Suppressor macrophage treated with lipopolysaccharide for 4 hours (primary cell): ENCODE data around the gene FMN2.
"Not testable (repeated sequence)": the region's sequence is repeated elsewhere in the genome, so short reads cannot be mapped to it uniquely, and the experiment has no call there.

Experiments used
- DNase-seq: peaks from one replicate; pipeline ENCODE4 v3.0.0-alpha.2; 2020

Gene FMN2

GRCh38 chr1:240145120-240145519 lies 53.4 kb downstream of the FMN2 start:
- DNase-seq, result no peak

DNA sequence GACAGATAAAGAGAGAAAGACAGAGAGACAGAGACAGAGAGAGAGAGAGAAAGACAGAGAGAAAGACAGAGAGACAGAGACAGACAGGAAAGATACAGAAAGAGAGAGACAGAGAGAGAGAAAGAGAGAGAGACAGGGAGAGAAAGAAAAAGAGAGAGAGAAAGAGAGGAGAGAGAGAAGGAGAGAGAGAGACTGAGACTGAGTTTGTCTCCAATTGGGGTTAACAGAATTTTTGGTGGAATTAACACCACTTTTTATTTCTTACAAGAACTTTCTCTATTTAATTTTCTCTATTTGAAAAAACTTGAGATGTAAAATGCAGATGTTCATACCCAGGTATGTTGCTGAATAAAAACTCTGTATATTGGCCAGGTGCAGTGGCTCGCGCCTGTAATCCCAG lies 56.6 kb downstream of the FMN2 start:
- DNase-seq, result no peak

DNA sequence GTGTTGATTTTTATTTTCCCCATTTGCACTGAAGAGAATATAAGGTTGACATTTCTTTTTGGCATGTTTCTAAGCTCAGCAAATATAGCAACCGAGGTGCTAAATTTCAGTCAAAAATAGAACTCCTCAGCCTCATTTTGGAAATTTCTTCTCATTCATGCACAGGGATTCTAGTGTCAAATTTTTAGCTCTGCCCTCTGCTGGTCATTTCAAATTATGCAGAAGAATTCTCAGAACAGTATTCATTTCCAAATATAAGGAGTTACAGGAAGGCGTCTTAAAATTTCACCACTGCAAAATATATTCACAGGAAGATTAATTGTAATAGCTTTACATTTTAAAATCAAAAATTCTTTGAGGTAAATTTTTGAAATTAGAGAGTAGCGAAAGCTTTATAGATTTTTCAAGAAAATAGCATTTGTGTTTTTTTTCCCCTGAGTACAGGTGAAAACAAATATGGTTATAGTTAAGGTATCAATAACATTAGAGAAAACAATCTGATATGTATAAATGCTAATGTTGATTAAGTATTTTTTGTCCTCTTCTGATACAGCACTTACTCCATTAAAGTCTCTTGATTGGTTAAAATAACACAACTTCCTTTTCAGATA lies 57.9 kb downstream of the FMN2 start:
- peak; percentile 9 for DNase-seq

- DNase-seq, result no peak
Measured at GRCh38 chr1:240151136-240151735, 59.6 kb downstream of the FMN2 start.

- DNase-seq, result no peak
Measured at GRCh38 chr1:240152611-240153297, 61.1 kb downstream of the FMN2 start.

DNA sequence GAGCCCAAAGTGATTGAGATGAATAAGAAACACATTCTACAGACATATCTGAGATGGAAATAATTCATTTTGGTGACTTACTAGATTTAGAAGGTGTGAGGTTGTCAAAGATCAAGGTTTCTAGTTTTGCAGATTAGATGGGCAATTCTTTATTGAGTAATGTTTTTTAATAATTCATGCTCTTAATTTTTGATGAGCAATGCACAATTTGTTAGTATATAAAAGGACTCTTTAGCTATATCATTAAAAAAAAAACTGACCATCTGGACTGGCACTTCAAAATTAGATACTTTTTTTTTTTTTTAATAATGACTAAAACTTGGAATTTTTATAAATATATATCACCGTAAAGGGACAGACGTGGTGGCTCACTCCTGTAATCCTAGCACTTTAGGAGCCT lies 63.9 kb downstream of the FMN2 start:
- no peak for DNase-seq

DNA sequence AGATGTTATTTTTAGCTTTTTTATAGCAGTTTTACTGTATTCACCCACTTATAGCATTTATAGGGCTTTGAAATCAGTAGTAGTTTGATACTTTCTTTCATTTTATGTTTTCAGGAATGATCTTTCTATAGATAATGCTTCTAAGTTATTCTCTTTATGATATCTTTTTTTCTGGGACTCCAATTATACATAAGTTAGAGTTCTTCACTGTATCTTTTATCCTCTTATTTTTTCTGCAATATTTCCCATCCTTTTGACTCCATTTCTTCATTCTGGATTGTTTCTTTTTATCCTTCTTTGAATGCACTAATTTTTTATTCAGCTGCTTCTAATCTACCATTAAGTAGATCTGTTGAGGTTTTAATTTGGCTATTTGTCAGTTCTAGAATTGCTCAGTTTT lies 73.1 kb downstream of the FMN2 start:
- no peak for DNase-seq

GRCh38 chr1:240169188-240169587 lies 77.5 kb downstream of the FMN2 start:
- DNase-seq, result no peak

- DNase-seq, result no peak
Measured at GRCh38 chr1:240170266-240170665, 78.6 kb downstream of the FMN2 start.

DNA sequence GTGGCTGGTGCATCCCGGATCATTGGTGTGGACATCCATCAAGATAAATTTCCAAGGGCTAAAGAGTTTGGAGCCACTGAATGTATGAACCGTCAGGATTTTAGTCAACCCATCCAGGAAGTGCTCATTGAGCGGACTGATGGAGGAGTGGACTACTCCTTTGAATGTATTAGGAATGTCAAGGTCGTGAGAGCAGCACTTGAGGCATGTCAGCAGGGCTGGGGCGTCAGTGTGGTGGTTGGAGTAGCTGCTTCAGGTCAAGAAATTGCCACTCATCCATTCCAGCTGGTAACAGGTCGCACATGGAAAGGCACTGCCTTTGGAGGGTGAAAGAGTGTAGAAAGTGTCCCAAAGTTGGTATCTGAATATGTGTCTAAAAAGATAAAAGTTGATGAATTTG lies 79.1 kb downstream of the FMN2 start:
- DNase-seq, result no peak

DNA sequence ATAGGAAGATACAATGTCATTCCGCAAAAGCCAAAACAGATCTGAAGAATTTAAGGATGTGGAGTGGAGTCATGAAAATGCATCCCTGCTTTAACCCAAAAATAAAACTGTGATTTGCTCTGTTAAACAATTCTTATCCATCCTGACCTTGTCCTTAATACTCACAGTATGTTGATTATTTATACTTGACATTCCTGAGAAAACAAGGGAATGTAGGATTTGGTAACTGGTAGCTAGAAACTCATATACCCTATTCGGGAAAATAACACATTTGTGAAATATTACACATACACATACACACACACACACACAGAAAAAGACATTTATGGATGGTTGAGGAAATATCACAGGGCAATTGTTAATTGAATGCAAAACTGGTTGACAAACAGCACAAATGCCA lies 80.2 kb downstream of the FMN2 start:
- no peak for DNase-seq

- no peak for DNase-seq
Measured at GRCh38 chr1:240173836-240174235, 82.2 kb downstream of the FMN2 start.

DNA sequence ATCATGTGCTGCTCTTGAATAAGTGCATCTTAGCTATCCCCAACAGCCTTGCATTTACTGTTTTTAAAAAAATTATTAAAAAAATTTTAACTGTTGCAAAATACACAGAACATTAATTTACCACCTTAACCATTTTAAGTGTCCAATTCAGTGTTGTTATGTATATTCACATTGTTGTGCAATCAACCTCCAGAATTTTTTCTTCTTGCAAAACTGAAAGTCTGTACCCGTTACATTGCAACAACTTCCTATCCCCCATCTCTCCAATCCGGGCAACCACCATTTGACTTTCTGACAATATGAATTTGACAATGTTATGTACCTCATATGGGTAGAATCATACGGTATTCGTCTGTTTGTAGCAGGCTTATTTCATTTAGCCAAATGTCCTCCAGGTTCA lies 83.1 kb downstream of the FMN2 start:
- DNase-seq, result no peak

GRCh38 chr1:240178366-240178765 lies 86.7 kb downstream of the FMN2 start:
- DNase-seq, result no peak

DNA sequence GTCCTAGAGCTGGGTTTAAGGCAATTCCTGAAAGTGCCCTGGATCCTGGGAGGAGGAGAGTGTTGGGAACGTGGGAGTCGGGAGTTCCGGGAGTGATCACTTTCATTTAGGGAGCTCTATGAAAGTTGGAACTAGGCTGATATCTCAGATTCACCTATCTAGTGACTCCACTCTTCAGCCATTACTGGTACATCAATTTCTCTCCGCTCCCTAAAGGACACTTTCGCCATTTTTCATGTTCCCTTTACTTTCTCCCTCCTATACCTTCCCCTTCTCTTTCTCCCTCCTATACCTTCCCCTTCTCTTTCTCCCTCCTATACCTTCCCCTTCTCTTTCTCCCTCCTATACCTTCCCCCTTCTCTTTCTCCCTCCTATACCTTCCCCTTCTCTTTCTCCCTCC lies 93.0 kb downstream of the FMN2 start:
- DNase-seq, result not testable (repeated sequence)

DNA sequence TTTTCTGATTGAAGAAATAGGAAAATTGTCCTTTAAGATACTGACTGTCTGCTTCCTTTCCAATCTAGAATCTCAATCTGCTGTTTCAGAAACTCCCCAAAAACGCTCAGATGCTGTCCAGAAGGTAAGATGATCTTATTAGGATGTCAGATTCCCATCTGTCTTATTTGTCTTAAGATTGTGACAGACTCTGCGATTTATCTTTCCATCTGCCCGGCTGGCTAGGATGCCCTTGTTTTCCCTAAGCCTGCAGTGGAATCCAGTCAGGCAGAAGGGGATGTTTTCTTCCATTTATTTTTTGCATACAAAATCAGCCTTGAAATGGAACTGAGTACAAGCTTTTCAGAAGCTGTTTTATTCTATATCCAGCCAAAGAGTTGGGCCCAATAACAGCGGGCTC lies 96.5 kb downstream of the FMN2 start:
- DNase-seq, result no peak

DNA sequence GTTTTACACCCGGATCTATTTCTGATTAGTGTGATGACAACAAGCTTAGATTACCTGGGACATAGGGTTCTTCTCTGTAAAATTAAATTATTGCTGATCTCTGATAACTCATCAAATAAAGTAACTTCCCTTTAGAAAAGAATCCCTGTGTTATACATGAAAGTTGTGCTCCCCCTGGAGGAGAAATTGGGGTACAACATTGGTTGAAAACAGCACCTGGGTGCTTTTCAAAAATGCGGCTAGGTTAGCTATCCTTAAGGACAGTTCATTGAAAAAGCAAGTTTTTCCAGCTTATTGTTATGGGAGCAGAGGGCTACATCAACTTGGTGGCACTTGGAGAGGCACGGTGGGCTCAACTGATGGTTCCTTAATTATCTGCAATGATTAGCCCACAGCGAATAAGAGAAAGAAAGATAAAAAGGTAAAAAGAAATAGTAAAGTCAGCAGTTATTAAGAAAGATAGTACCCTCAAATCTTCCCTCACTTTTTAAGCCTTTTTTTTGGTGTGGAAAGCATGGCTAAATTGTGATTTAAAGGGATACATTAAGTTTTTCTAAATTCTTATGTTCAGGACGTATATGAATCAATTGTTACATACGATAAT lies 97.8 kb downstream of the FMN2 start:
- peak; percentile 58 for DNase-seq

GRCh38 chr1:240190881-240191401 lies 99.3 kb downstream of the FMN2 start:
- no peak for DNase-seq

DNA sequence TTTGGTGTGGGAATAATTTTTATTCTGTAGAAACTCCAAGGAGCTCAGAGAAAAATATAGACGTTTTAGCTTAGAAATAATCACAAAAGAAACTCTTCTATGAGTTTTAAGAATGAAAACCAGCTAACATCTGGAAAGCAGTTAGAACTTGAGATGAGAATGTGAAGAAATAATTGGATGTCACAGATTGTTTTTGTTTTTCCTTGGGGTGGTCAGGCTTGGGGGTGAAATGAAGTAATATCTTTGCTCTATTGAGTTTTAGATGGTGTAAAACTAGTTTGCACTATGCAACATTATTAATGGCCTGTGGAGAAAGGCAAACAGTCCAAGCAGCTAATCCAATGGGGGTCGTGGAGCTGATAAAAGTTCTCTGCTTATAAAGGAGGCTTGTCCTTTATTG lies 101.2 kb downstream of the FMN2 start:
- no peak for DNase-seq

GRCh38 chr1:240193679-240194078 lies 102.0 kb downstream of the FMN2 start:
- DNase-seq, result no peak

DNA sequence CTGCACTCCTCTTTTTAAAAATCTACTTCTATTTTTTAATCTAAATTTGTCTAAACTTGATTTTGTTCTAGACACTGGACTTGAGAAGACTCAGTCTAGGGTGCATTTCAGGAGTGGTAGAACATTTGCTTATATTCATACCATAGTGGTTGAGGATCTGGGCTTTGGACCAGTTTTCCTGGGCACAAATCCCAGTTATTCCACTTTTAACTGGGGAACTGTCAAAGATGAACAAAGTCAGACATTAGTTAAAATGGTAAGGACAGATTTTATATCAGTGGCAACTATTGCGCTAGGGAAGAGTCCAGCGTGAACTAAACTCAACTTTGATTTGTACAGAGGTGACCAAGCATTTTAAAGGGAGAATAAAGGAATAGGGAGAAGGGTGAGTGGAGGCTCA lies 102.4 kb downstream of the FMN2 start:
- no peak for DNase-seq

GRCh38 chr1:240198376-240198775 lies 106.7 kb downstream of the FMN2 start:
- no peak for DNase-seq

DNA sequence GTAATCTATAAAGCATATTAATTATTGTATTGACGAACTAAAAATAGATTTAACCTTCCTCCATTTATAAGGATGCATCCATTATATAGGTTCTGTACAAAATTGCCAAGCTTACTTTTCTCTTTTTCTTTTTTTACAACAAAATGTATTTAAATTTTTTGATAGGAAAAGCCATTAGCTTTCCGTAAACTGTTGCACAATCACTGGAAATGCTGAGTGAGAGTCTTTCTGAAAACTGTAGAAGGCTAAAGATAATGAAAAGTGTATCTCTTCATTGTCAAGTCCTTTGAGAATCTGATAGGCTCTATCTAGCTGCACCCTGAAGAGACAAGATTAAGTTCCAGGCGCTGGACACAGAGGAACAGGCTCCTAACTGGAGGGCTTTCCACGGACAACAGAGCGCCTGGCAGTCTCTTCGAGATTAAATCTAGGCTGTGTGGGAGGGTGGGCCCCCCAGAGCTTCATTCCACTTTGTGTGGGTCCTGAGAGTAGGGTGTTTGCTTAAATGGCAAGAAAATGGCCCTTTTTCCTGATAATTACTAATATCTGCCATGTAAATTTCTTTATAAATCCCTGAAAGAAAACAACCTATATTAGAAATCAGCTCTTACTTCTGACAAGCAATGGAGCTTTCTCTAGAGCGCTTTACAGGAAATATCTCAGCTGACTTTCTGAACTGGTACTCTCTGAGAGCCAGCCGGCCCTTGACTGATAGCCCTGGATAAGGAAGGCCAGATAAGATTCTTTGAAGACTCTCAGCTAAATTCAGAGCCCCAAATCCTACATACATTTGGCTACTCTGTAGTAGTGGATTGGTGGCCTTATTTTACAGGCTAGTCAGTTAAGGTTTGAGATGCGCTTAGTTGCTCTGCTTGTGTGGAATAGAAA lies 108.3 kb downstream of the FMN2 start:
- no peak for DNase-seq
